NCI-H510A treated with DMSO at 0.1 percent for 48 hours (cell line): ENCODE data around the gene TTC28.

Experiments
- DNase-seq: peaks from one replicate; lab custom pipeline; 2025; lab: John Stamatoyannopoulos, UW

Gene TTC28

GRCh38 chr22:28141614-28142013, 538.0 kb downstream of the TTC28 start:
- no peak for DNase-seq

DNA sequence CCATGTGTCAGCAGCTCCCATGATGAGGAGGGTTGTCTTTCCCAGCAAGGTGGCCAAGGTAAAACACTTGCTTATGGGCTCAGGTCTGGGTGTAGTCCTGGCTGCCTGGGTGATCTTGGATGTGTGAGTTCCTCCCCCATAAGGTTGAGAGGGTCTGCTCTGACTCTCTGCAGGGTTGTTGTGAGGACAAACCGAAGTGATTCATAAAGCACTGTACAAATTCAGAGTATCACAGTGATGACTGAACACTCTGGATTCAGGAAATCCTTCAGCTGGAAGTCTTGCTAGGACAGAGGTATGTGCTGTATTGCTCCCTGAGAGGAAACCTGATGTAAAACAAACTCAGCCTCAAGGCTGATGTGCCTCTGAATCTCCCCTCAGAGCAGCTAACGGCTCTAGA, 539.7 kb downstream of the TTC28 start:
- no peak for DNase-seq

- DNase-seq: no peak
These were observed 540.1 kb downstream of the TTC28 start for GRCh38 chr22:28139516-28139915.

DNA sequence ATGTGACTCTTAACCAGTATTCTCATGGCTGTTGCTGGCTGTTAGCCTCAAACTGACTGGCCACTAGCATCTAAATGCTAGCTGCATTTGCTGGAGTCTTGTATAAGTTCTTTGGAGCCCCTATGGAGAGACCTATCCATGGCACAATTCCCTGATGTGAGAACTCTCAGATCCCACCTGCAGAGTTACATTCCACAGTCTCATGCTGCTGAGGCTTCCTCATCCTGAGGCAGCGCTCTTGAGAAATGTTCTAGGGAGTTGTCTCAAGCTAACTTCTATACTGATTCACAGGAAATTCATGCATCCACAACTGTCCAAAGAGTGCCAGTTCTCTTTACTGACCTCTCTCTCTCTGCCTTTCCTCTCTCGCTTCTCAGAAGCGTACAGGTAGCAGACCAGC, 542.6 kb downstream of the TTC28 start:
- DNase-seq: no peak

DNA sequence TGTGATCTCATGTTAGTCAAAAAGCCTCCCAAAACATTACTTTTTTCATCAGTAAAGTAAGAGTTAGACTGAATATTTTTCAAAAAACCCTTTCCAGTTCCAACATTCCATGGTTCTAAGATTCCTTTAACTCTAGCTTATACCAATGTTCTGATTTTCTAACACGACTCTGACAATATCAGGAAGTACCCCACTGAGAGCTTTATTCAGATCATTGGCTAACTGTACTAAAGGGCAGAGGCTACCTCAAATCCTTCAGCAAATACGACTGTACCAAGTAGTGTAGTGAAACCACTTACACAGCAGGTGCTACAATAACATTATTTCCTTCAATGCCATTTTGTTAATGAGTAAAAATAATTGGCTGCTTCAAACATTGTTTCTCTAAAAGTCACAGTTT, 547.2 kb downstream of the TTC28 start:
- no peak for DNase-seq

- no peak for DNase-seq
These were observed 550.2 kb downstream of the TTC28 start for GRCh38 chr22:28129319-28129962.

- no peak for DNase-seq
These were observed 550.8 kb downstream of the TTC28 start for GRCh38 chr22:28128827-28129226.

GRCh38 chr22:28125799-28126198, 553.8 kb downstream of the TTC28 start:
- no peak for DNase-seq

DNA sequence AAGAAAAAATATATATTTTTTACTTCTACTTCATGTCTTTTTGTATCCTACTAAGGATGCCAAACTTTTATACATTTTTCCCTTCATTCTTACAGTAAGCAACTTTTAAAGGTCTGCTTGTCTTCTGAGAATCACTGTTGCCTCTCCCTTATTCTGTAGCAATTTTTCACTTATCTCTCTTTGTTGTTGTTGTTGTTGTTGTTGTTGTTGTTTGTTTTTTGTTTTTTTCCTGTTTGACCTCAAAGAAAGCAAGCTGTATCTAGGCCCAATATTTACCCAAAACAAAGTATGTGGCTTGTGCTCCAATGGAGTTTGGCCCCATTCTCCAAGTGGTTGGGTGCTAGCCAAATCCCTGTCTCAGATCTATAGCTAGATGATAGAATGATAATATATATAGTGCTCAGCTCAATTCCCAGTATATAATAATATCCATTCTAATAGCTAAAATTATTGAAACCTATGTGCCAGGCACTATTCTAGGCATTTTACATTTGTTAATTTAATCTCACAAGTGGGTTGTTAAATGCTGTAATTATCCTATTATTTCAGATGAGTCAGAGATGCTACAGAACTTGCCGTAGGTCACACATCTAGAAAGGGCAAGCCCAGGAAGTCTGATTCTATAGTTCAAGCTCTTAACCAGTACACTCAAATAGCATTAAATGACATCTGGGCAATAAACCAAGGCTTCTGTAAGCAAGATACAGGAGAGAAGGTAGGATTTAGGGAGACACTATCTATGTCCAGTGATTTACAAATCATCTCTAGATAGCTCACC, 555.5 kb downstream of the TTC28 start:
- no peak for DNase-seq

DNA sequence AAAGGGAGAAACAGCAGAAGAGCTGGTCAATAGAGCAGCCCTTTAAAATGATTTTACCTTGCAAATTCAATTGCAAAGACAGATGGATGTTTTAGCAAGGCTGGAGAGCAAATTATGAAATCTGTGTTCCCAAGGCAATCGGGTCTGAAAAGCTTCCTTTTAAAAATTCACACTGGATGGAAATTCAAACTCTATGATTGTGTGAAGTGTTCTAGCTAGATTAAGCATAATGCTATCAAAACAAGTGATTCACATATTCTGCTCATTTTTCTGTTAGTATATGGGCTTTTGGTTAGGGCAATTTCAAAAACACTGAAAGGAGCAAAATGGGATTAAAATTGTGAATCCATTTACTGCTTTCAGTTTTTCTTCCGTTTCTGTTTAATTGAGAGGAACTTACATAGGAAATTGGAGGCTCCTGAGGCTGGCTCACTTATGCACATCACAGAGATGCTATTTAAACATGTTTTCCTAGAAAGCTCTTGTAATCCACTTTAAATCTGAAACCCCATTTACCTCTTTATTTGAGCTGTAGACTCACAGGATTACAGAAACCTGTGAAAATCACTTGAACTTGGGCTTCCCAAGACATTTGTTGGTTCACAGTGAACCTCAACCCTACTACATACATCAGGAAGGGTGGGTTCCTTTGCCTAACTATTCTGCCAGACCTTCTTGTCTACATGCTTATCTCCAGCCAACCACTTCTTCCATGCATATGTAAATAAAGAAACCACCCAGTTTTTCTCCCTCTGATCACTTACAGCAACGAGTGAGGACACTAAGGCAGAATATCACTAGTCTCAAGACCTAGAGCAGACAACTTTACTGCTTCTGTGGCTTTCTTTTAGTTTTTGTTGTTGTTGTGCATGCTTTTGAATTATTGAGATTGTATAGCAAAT, 558.7 kb downstream of the TTC28 start:
- no peak for DNase-seq

DNA sequence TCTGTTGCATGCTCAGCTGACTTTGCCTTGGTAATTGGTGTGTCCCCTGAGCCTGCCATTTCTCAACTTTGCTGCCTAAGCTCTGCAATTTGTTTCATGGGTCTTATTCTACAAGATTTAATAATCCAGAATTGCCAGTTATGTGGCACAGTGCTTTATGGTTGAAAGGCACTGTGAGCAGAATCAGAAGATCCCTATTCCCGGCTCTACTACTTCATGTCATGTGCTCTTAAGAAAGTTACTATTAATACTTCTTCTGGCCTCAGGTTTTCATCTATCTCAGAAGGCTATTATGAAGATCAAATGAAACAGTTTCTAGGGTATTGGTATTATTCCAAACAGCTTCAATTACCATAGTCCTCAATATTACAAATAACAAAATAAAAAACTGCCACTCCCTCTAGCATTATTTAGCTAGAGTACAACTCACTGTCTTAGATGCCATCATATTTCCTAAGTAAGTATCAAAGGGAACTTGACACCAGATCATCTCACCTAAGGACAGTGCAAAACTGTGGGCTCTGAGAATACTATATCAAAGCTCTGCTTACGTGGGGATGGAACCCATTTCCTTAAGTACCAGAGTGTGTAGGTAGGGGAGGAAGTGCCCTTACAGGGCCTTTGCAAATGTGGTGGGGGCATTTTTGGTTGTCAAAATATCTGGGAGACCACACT, 560.5 kb downstream of the TTC28 start:
- no peak for DNase-seq

DNA sequence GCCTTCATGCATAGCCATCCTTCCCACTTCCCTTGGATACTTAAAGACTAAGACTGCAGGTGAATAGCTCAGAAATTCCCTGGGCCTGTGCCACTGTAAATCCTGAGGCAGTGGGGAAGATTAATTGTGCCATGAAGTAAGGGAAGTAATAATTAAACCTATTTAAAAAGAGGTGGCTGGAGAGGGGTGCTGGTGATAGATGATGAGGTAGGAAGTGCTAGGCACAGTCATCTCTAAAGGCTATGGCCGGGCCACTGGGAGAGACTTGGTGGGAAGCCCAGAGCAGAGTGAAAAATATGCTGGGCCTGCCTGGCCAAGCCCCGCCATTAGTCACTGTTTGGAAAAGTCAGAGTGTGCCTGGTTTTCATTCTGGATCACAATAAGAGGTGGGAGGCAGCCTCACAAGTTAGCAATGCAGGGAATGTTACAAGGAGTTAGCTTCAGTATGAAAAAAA, 563.4 kb downstream of the TTC28 start:
- DNase-seq: no peak

DNA sequence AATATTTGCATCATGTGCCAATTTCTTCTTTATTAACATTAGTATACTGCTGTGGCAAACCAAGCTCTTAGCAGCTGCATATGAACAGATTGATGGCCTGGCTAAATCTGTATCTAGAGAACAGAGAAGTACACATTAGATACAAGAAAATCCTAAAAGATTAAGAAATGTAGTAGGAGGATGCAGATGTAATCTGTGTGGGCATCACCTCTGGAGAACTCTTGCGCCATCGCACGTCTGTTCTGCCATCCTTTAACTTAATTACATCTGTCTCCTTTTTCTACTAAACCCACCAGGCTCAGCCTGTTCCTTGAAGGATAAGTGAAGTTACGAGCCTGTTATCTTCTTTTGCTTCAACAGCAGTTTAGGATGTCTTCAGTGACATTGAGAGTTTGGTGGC, 564.2 kb downstream of the TTC28 start:
- no peak for DNase-seq

GRCh38 chr22:28112548-28113043, 567.0 kb downstream of the TTC28 start:
- no peak for DNase-seq

DNA sequence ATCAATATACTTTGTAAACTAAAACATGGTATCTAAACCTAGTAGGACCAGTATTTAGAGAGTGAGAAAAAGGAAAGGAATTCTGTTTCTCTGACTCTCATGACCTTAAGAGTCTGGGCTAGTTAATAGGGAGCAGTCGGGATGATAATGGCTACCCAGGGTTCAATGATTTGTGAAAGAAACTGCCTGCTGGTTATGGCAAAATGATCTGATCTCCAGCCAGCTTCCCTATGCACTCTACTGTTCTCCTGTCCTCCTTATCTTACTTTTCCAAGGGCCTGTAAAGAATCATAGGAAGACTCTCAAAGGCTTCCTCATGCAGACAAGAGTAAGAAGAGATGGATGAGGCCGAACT, 567.5 kb downstream of the TTC28 start:
- no peak for DNase-seq

- DNase-seq: no peak
These were observed 568.0 kb downstream of the TTC28 start for GRCh38 chr22:28111501-28112189.

GRCh38 chr22:28108851-28109250, 570.8 kb downstream of the TTC28 start:
- no peak for DNase-seq

- no peak for DNase-seq
These were observed 573.0 kb downstream of the TTC28 start for GRCh38 chr22:28106617-28107016.

DNA sequence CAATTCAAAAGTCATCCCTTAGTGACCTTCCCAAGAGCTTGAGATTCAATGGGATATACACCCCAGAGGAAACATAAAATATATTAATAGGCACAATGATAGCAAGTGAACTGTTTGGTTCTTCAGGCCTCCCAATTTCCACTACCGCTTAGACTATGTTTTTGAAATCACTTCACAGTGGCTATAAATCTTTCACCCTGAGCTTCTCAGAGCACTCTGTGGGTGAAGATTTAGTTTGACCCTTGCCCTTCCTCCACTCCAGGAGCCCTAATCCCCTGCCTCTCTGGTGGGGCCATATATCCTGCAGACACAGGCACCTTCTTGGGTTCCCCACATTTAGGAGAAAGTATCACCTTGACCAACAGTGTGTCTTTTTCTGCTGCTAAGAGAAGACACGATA, 573.7 kb downstream of the TTC28 start:
- DNase-seq: no peak

- no peak for DNase-seq
These were observed 574.2 kb downstream of the TTC28 start for GRCh38 chr22:28105413-28105812.

- no peak for DNase-seq
These were observed 576.0 kb downstream of the TTC28 start for GRCh38 chr22:28103596-28103995.
